Endothelial cell of umbilical vein (primary cell): ENCODE results near the gene DRC7. TPM values are rescaled to one million over a fixed set of nuclear protein-coding genes. Genes with fewer than 3 reads are reported as not detected.

Source experiments
- BruUV-seq: library from RNA; stranded (reverse); fragments of 400-500 nt; replicated peaks from 2 replicates; lab custom pipeline; 2021; lab: Mats Ljungman, UMichigan
- CTCF ChIA-PET: fragments of 300-600, 350-600 bp; sonication (Branson Sonifier 250); formaldehyde crosslinking; loops from one replicate; lab custom pipeline; 2021; ENCODE audit warnings: antibody characterized with exemption, inconsistent platforms; lab: Charles Lee
- POLR2A ChIA-PET: fragments of 300-600, 350-600 bp; sonication (Branson Sonifier 250); formaldehyde crosslinking; loops from one replicate; lab custom pipeline; 2021; ENCODE audit warnings: antibody characterized with exemption, inconsistent platforms; lab: Charles Lee
- DNase-seq: peaks from one replicate; pipeline ENCODE4 v3.0.0-alpha.2; 2011; ENCODE audit warnings: low read depth, low spot score
- FAIRE-seq: peaks from 2 replicates; lab custom pipeline; 2011; peaks lifted over from hg19 to GRCh38; lab: Jason Lieb, UNC
- H2AFZ ChIP-seq: 2 replicates; pipeline ENCODE4 v1.6.0; 2012; ENCODE audit warnings: low read depth, low read length, control low read depth, inconsistent platforms
- H3K27ac ChIP-seq: 2 replicates; pipeline ENCODE4 v1.5.1; 2011; ENCODE audit warnings: low read depth, mild to moderate bottlenecking, control low read depth, low read length, moderate library complexity; ENCODE audit not compliant: insufficient read depth
- H3K27me3 ChIP-seq, 2 experiments: 2 replicates each; pipeline versions ENCODE4 v1.6.0 to v1.6.1; 2011; ENCODE audit warnings: low read length in 2 of 2, mixed read lengths in 1 of 2; ENCODE audit not compliant: control insufficient read depth in 2 of 2, insufficient read depth in 2 of 2
- H3K36me3 ChIP-seq, 2 experiments: 2 replicates in 1 of 2; 3 replicates in 1 of 2; pipeline ENCODE4 v1.5.1; 2011; ENCODE audit warnings: low read length in 2 of 2, mild to moderate bottlenecking in 1 of 2, moderate library complexity in 1 of 2; ENCODE audit not compliant: control insufficient read depth in 2 of 2, insufficient read depth in 2 of 2; ENCODE audit errors: extremely low read depth in 1 of 2
- H3K4me1 ChIP-seq: 3 replicates; pipeline ENCODE4 v1.5.1; 2011; ENCODE audit warnings: mild to moderate bottlenecking, low read length; ENCODE audit not compliant: control insufficient read depth, insufficient read depth; ENCODE audit errors: extremely low read depth
- H3K4me2 ChIP-seq: 2 replicates; pipeline ENCODE4 v1.6.1; 2011; ENCODE audit warnings: low read length, control low read depth, mixed read lengths; ENCODE audit not compliant: insufficient read depth
- H3K4me3 ChIP-seq, 3 experiments: fragments of 200-600 bp in 1 of 3; sonication (generic), shearing (Covaris generic) in 1 of 3; replicated peaks in 1 of 3; 2 replicates each; pipeline ENCODE4 v1.5.1; 2011 to 2016; ENCODE audit warnings: control low read depth in 3 of 3, low read length in 3 of 3, mild to moderate bottlenecking in 2 of 3, inconsistent platforms in 1 of 3, low read depth in 1 of 3, moderate library complexity in 1 of 3; ENCODE audit not compliant: insufficient read depth in 1 of 3
- H3K79me2 ChIP-seq: 2 replicates; pipeline ENCODE4 v1.6.0; 2012; ENCODE audit warnings: low read length, inconsistent platforms; ENCODE audit not compliant: control insufficient read depth, insufficient read depth
- H3K9ac ChIP-seq: replicated peaks from 2 replicates; pipeline ENCODE3; 2011; ENCODE audit warnings: low read length, control low read depth; ENCODE audit not compliant: insufficient read depth; ENCODE audit errors: extremely low read depth
- H3K9me1 ChIP-seq: replicated peaks from 3 replicates; pipeline ENCODE4 v1.6.0; 2011; ENCODE audit warnings: mild to moderate bottlenecking, low read length; ENCODE audit not compliant: control insufficient read depth, insufficient read depth; ENCODE audit errors: extremely low read depth
- H3K9me3 ChIP-seq: replicated peaks from 2 replicates; pipeline ENCODE4 v1.5.1; 2012; ENCODE audit warnings: low read length, inconsistent platforms; ENCODE audit not compliant: control insufficient read depth, insufficient read depth
- H4K20me1 ChIP-seq: replicated peaks from 2 replicates; pipeline ENCODE3; 2011; ENCODE audit warnings: mild to moderate bottlenecking, low read length; ENCODE audit not compliant: control insufficient read depth, insufficient read depth; ENCODE audit errors: extremely low read depth
- CTCF ChIP-seq, 2 donors: IDR thresholded peaks; 1 replicate in 1 of 2; 2 replicates in 1 of 2; pipeline ENCODE4 v1.5.1; 2011; ENCODE audit warnings: low read length in 2 of 2, mild to moderate bottlenecking in 2 of 2, moderate library complexity in 2 of 2, control low read depth in 1 of 2, inconsistent platforms in 1 of 2, low read depth in 1 of 2; ENCODE audit not compliant: insufficient read depth in 1 of 2; ENCODE audit errors: extremely low read depth in 1 of 2
- EZH2 ChIP-seq: IDR thresholded peaks from 2 replicates; pipeline ENCODE4 v1.6.1; 2012; ENCODE audit warnings: borderline replicate concordance, low read depth, mild to moderate bottlenecking, moderate library complexity, low read length, inconsistent platforms; ENCODE audit not compliant: severe bottlenecking
- FOS ChIP-seq: IDR thresholded peaks from 2 replicates; pipeline ENCODE4 v1.6.1; 2011; ENCODE audit warnings: mild to moderate bottlenecking, low read length, moderate library complexity, borderline replicate concordance; ENCODE audit not compliant: insufficient read depth
- GATA2 ChIP-seq: IDR thresholded peaks from 2 replicates; pipeline ENCODE4 v1.7.0; 2011; ENCODE audit warnings: low read depth, mild to moderate bottlenecking, moderate library complexity, mixed read lengths, low read length; ENCODE audit not compliant: insufficient read length, insufficient read depth
- JUN ChIP-seq: IDR thresholded peaks from 2 replicates; pipeline ENCODE4 v1.6.1; 2011; ENCODE audit warnings: borderline replicate concordance, low read depth; ENCODE audit not compliant: insufficient read length, insufficient read depth
- MAX ChIP-seq: IDR thresholded peaks from 2 replicates; pipeline ENCODE4 v1.6.1; 2011; ENCODE audit not compliant: insufficient read depth, insufficient read length
- MYC ChIP-seq: IDR thresholded peaks from one replicate; pipeline ENCODE4 v1.6.1; 2011; ENCODE audit warnings: mild to moderate bottlenecking, low read depth, low read length
- POLR2A ChIP-seq: IDR thresholded peaks from 2 replicates; pipeline ENCODE4 v1.6.1; 2012; ENCODE audit warnings: low read depth, mild to moderate bottlenecking, control low read depth, low read length
- POLR2AphosphoS5 ChIP-seq: IDR thresholded peaks from 2 replicates; pipeline ENCODE4 v1.6.1; 2012; ENCODE audit warnings: low read depth, mild to moderate bottlenecking, control low read depth, low read length, moderate library complexity; ENCODE audit not compliant: insufficient read depth
- dilution Hi-C: fragments of 300-500 bp; cut with MboI; formaldehyde crosslinking; loops from one replicate; pipeline ENCODE4 v1.15.0; 2019; ENCODE audit warnings: low sequenced_read_pairs; ENCODE audit not compliant: extremely low pct_ligation_motif_present
- intact Hi-C: fragments of 100-400 bp; cut with micrococcal nuclease; formaldehyde crosslinking; loops from one replicate; pipeline ENCODE4 v1.10.0; 2022
- polyA plus RNA-seq, 4 experiments: library from polyadenylated mRNA; depleted of rRNA in 3 of 4; stranded (reverse) in 3 of 4; unstranded in 1 of 4; fragments of >200 nt; gene quantifications; 2 replicates each; pipeline versions ENCODE4 v1.2.1 to v1.2.3, GENCODE V29; 2011 to 2012; ENCODE audit warnings: missing spikeins in 1 of 4
- total RNA-seq: library from RNA; stranded (reverse); gene quantifications from 2 replicates; pipeline ENCODE4 v1.2.3, GENCODE V29; 2021

The DRC7 gene
- total and polyA plus RNA-seq, 2 donors (not counting 3 experiments of a cell fraction or from before 2014, with no cell fraction given), result 0.13 to 0.77 TPM

GRCh38 chr16:57649846-57650245 lies 44.8 kb upstream of the DRC7 start:
- peaks cover 7% of the 10 kb centered on the region for H3K79me2 ChIP-seq
- FAIRE-seq (no peak), DNase-seq (no peak)
- H3K27ac ChIP-seq, result no peak overlapping the region
- POLR2A ChIA-PET, result interaction anchor here (0.6 to 0.7 kb wide), 2 partner anchors 194 to 434 kb away, joined by 3 read pairs; no protein-coding TSS in a partner anchor
- TF ChIP-seq FOS (no peak), POLR2A (no peak), POLR2AphosphoS5 (no peak), JUN (no peak), GATA2 (no peak), MYC (no peak), EZH2 (no peak), MAX (no peak), CTCF (IDR thresholded peaks at IDR 0.05; ENCODE audit: extremely low read depth in 1 of 2, insufficient read depth in 1 of 2, low read depth in 1 of 2, low read length in 2 of 2) (no peak)
- H2AFZ ChIP-seq, result no peak overlapping the region
- BruUV-seq, result no TSS peak
- H3K4me1 ChIP-seq, result peaks cover 48% of the 10 kb centered on the region
- intact Hi-C loops, result loop anchor here (1.0 to 10.0 kb wide), 6 partner anchors 50 to 352 kb away; partner anchors contain the start of genes USB1 and ZNF319
- no peaks in the 10 kb centered on the region for H4K20me1 ChIP-seq
- H3K4me2 ChIP-seq, result no peak overlapping the region
- H3K9me1 ChIP-seq, result no peaks in the 10 kb centered on the region
- H3K9me3 ChIP-seq, result no peaks in the 10 kb centered on the region
- peaks cover 3 to 9% of the 10 kb centered on the region in 2 experiments for H3K36me3 ChIP-seq
- dilution Hi-C loops, result no loop called here
- CTCF ChIA-PET, result interaction anchor here (1.0 to 5.7 kb wide), 10 partner anchors 20 to 74 kb away, joined by 3 to 117 read pairs (median 10); partner anchors contain the start of gene ADGRG1
- H3K4me3 ChIP-seq, result no peak overlapping the region
- H3K27me3 ChIP-seq, result no peaks in the 10 kb centered on the region
- no peak overlapping the region for H3K9ac ChIP-seq
